GM19324 (cell line): Measurements from ENCODE around the gene SP6.

ENCODE experiments used
- ATAC-seq: cut with Tn5 transposase; IDR thresholded peaks from one replicate; pipeline ENCODE4 v1.9.1; 2021; ENCODE audit warnings: mild to moderate bottlenecking, moderate library complexity; ENCODE audit not compliant: unreplicated experiment, low FRiP score

Gene SP6

DNA sequence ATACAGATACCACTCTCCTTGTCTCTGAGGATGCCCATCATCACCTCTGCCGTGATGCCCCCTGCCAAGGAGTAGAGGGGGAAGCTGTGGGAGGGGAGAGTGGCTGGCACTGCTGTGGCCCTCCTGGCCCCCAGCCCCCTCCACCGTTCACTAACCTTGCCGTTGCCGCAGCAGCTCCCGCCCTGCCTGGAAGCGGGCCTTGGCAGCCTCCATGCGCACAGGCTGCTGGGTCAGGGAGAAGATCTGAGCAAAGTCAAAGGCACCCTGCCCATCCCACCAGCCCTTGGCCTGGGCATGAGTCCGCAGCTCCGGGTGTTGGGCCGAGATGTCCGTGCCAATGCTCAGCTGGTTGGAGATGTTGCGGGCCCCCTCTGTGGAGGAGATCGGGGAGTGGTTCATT is 12.3 kb downstream of the SP6 start:
- ATAC-seq = no peak

- no peak for ATAC-seq
Measured at GRCh38 chr17:47837401-47838039, 13.4 kb downstream of the SP6 start.

GRCh38 chr17:47836601-47837000 is 14.4 kb downstream of the SP6 start:
- ATAC-seq = no peak

GRCh38 chr17:47834756-47835155 is 16.2 kb downstream of the SP6 start:
- no peak for ATAC-seq

DNA sequence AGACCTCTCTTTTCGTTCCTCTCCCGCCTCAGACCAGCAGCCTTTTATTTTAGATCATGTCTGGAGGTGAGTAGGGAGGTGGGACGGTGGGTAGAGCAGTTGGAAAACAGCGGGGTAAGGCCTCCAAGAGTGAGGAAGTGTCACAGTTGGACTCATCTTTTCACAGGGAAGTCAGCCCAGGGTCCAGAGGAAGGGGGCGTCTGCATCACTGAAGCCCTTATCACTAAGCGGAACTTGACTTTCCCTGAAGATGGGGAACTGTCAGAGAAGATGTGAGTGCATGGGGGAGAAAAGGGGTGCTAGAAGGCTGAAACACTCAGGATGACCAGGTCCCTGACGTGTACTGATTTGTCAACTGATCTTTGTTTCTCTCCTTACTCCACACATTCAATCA is 19.0 kb downstream of the SP6 start:
- no peak for ATAC-seq

GRCh38 chr17:47831003-47831933 is 19.7 kb downstream of the SP6 start, which contains the start of the genes LRRC46 and MRPL10:
Gene LRRC46 (plus strand): TSS chr17:47831670. CDS start chr17:47831990, 320 bp downstream.
Gene MRPL10 (minus strand): TSS chr17:47831541. CDS start chr17:47831511, 30 bp downstream.
- ATAC-seq = peak; percentile 89

GRCh38 chr17:47830396-47831002 is 20.5 kb downstream of the SP6 start:
- ATAC-seq = no peak

DNA sequence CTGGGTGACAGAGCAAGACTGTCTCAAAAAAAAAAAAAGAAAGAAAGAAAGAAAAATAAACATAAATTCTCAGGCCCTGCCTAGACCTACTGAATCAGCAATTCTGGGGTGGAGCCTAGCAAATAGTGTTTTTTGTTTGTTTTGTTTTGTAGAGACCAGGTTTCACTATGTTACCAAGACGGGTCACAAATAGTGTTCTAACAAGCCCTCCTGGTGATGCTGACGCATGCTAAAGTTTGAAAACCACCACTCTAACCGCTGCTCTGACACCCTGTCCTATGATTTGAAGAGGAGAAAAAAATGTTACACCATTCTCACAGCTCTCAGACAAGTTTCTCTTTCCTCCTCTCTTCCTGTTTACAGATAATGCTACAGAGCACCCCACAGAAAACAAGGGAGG is 21.1 kb downstream of the SP6 start:
- ATAC-seq = no peak

DNA sequence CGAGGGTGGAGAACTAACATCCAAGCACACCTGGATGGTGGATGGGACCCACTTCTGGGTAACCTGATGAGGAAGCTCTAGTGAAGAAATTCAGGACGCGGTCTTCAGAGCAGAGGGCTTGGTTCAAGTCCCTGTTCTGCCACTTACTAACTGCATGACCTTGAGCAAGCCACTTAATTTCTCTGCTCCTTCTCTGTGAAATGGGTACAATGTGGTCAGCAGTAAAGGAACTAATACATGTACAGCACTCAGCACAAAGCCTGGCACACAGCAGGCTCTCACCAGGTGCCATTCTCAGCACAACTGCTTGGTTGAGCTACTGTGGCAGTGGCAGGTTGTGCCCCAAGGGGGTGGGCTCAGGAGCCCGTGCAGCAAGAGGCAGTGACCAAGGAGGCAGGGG is 27.4 kb downstream of the SP6 start:
- no peak for ATAC-seq

DNA sequence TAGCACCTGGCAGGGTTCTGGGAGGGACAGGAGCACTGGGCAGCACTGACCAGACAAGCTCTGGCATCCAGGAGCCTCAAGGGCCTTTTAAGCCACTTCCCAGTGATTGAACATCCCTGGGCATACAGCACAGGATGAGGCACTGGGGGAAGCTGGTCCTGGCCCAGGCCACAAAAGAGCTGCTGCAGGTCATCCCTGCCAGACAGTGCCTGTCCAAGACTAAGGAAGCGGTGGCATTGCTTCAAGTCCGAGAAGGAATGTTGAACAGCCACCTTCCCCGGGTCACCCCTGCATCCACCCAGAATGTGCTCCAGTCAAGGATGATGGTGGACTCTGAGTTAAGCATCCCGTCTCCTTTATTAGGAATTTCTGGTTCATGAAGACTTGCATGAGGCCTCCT is 28.2 kb downstream of the SP6 start:
- ATAC-seq = no peak

- peak; percentile 74 for ATAC-seq
Measured at GRCh38 chr17:47821424-47822391, 29.3 kb downstream of the SP6 start, which contains the start of gene OSBPL7. Gene OSBPL7 (minus strand): TSS chr17:47821794. CDS start chr17:47820278, 1,516 bp downstream.

- ATAC-seq = no peak
Measured at GRCh38 chr17:47821031-47821423, 29.9 kb downstream of the SP6 start.

- no peak for ATAC-seq
Measured at GRCh38 chr17:47820033-47820789, 30.8 kb downstream of the SP6 start.

- no peak for ATAC-seq
Measured at GRCh38 chr17:47819475-47819874, 31.5 kb downstream of the SP6 start.

- no peak for ATAC-seq
Measured at GRCh38 chr17:47818002-47818695, 32.8 kb downstream of the SP6 start.

- no peak for ATAC-seq
Measured at GRCh38 chr17:47816947-47817346, 34.0 kb downstream of the SP6 start.

DNA sequence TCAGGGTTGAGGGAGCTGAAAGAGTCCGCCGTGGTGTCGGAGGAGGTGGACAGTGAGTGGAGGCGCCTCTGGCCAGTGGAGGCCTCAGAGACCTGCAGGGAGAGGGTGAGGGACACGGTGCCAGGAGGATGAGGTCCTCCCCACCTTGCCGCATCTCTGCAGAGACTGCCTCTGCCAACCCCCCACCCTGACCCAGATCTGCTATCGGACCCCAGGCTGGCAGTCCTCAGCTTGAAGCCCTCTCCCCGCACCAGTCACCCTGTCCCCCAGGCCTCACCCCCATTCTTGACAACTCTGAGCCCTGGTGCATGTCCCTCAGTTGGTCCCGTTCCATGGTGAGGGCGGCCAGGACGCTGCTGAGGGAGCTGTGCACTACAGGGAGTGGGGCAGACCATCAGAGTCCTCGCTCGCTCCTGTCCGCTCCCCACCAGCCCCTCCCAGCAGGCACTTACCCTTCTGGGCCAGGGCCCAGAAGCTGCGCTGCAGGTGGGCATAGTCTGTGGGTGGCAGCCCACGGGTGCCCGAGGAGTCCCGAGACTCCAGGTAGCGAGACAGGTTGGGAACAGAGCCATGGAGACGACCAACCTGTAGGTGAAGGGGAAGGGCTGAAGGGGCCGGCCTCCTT is 34.7 kb downstream of the SP6 start:
- no peak for ATAC-seq
